ENCODE data around the gene CSE1L. TPM values are rescaled to one million over a fixed set of nuclear protein-coding genes. Genes with fewer than 3 reads are reported as not detected.

Gene CSE1L
- total RNA-seq, 1 donor from 2014 or later, result 64.1 TPM

- peaks cover 13% of the 10 kb centered on the region for H3K36me3 Mint-ChIP-seq (ENCODE audit: low read depth, unreplicated experiment)
- Histone ChIP-seq H3K27me3 (ENCODE audit: insufficient read depth, low read length) (no peaks in the 10 kb centered on the region), H3K27ac (ENCODE audit: low read depth, low read length) (no peak overlapping the region), H3K4me1 (ENCODE audit: insufficient read depth, low read length) (no peaks in the 10 kb centered on the region), H3K4me3 (ENCODE audit: insufficient read depth, low read depth, low read length) (no peak overlapping the region), H3K9ac (ENCODE audit: low read length) (no peak overlapping the region), H3K79me2 (ENCODE audit: insufficient read depth, low read length) (no peaks in the 10 kb centered on the region), H4K20me1 (ENCODE audit: insufficient read depth, low read length) (peaks cover 5% of the 10 kb centered on the region), H3K4me2 (ENCODE audit: low read length) (no peak overlapping the region), H3K36me3 (ENCODE audit: insufficient read depth, low read length) (peaks cover 22% of the 10 kb centered on the region), H3K9me3 (ENCODE audit: insufficient read depth, low read depth, low read length) (no peaks in the 10 kb centered on the region), H2AFZ (ENCODE audit: low read depth, low read length) (no peak overlapping the region)
- no peaks in the 10 kb centered on the region for H3K4me1 Mint-ChIP-seq (ENCODE audit: low read depth, unreplicated experiment)
- H3K4me3 Mint-ChIP-seq (ENCODE audit: unreplicated experiment), result no peak overlapping the region
- DNase-seq (ENCODE audit: low read depth) (no peak), FAIRE-seq (no peak)
- H3K9me3 Mint-ChIP-seq (ENCODE audit: unreplicated experiment), result no peaks in the 10 kb centered on the region
- H3K27ac Mint-ChIP-seq (ENCODE audit: unreplicated experiment), result no peak overlapping the region
- H3K27me3 Mint-ChIP-seq (ENCODE audit: low read depth, unreplicated experiment), result no peaks in the 10 kb centered on the region
- TF ChIP-seq EZH2 (IDR thresholded peaks at IDR 0.05; ENCODE audit: insufficient read depth, low read length), result no peak
- no peak for TF ChIP-seq CTCF (IDR thresholded peaks at IDR 0.05; ENCODE audit: insufficient read depth, low read depth, low read length)
Observed at GRCh38 chr20:49001741-49002140, 44.4 kb upstream of the CSE1L start.

- Histone ChIP-seq H3K27me3 (ENCODE audit: insufficient read depth, low read length) (no peaks in the 10 kb centered on the region), H3K4me2 (ENCODE audit: low read length) (no peak overlapping the region), H2AFZ (ENCODE audit: low read depth, low read length) (no peak overlapping the region), H3K9ac (ENCODE audit: low read length) (no peak overlapping the region), H3K36me3 (ENCODE audit: insufficient read depth, low read length) (peaks cover 20% of the 10 kb centered on the region), H3K27ac (ENCODE audit: low read depth, low read length) (no peak overlapping the region), H3K9me3 (ENCODE audit: insufficient read depth, low read depth, low read length) (no peaks in the 10 kb centered on the region), H3K79me2 (ENCODE audit: insufficient read depth, low read length) (no peaks in the 10 kb centered on the region), H3K4me1 (ENCODE audit: insufficient read depth, low read length) (no peaks in the 10 kb centered on the region), H4K20me1 (ENCODE audit: insufficient read depth, low read length) (peaks cover 5% of the 10 kb centered on the region), H3K4me3 (ENCODE audit: insufficient read depth, low read depth, low read length) (no peak overlapping the region)
- Mint-ChIP-seq H3K27ac (ENCODE audit: unreplicated experiment) (no peak overlapping the region), H3K27me3 (ENCODE audit: low read depth, unreplicated experiment) (no peaks in the 10 kb centered on the region), H3K4me3 (ENCODE audit: unreplicated experiment) (no peak overlapping the region), H3K4me1 (ENCODE audit: low read depth, unreplicated experiment) (peaks cover 1% of the 10 kb centered on the region), H3K9me3 (ENCODE audit: unreplicated experiment) (no peaks in the 10 kb centered on the region), H3K36me3 (ENCODE audit: low read depth, unreplicated experiment) (peaks cover 15% of the 10 kb centered on the region)
- FAIRE-seq (no peak), DNase-seq (ENCODE audit: low read depth) (no peak)
- TF ChIP-seq EZH2 (IDR thresholded peaks at IDR 0.05; ENCODE audit: insufficient read depth, low read length), result no peak
- no peak for TF ChIP-seq CTCF (IDR thresholded peaks at IDR 0.05; ENCODE audit: insufficient read depth, low read depth, low read length)
Observed at GRCh38 chr20:49006446-49006980, 39.6 kb upstream of the CSE1L start.

GRCh38 chr20:49009899-49010631, 36.0 kb upstream of the CSE1L start:
- FAIRE-seq, result no peak
- H3K36me3 ChIP-seq (ENCODE audit: insufficient read depth, low read length), result peaks cover 46% of the 10 kb centered on the region
- no peak overlapping the region for H3K27ac ChIP-seq (ENCODE audit: low read depth, low read length)
- no peak overlapping the region for H3K4me2 ChIP-seq (ENCODE audit: low read length)
- H3K4me3 ChIP-seq (ENCODE audit: insufficient read depth, low read depth, low read length), result no peak overlapping the region
- Mint-ChIP-seq H3K36me3 (ENCODE audit: low read depth, unreplicated experiment) (peaks cover 29% of the 10 kb centered on the region), H3K9me3 (ENCODE audit: unreplicated experiment) (no peaks in the 10 kb centered on the region), H3K4me1 (ENCODE audit: low read depth, unreplicated experiment) (peaks cover 1% of the 10 kb centered on the region), H3K27me3 (ENCODE audit: low read depth, unreplicated experiment) (no peaks in the 10 kb centered on the region), H3K4me3 (ENCODE audit: unreplicated experiment) (no peak overlapping the region), H3K27ac (ENCODE audit: unreplicated experiment) (no peak overlapping the region)
- no peak for DNase-seq (ENCODE audit: low read depth)
- no peaks in the 10 kb centered on the region for H3K4me1 ChIP-seq (ENCODE audit: insufficient read depth, low read length)
- no peaks in the 10 kb centered on the region for H3K9me3 ChIP-seq (ENCODE audit: insufficient read depth, low read depth, low read length)
- H3K79me2 ChIP-seq (ENCODE audit: insufficient read depth, low read length), result no peaks in the 10 kb centered on the region
- no peaks in the 10 kb centered on the region for H3K27me3 ChIP-seq (ENCODE audit: insufficient read depth, low read length)
- TF ChIP-seq EZH2 (IDR thresholded peaks at IDR 0.05; ENCODE audit: insufficient read depth, low read length), result no peak
- TF ChIP-seq CTCF (IDR thresholded peaks at IDR 0.05; ENCODE audit: insufficient read depth, low read depth, low read length), result no peak
- H2AFZ ChIP-seq (ENCODE audit: low read depth, low read length), result no peak overlapping the region
- no peak overlapping the region for H3K9ac ChIP-seq (ENCODE audit: low read length)
- H4K20me1 ChIP-seq (ENCODE audit: insufficient read depth, low read length), result peaks cover 5% of the 10 kb centered on the region

Data from astrocyte (in vitro differentiated cells and primary cell).